Brain microvascular endothelial cell (primary cell): Measurements from ENCODE around the gene GNPAT.

ENCODE experiments used
- DNase-seq: peaks from one replicate; pipeline ENCODE4 v3.0.0-alpha.2; 2020
- H3K27ac ChIP-seq: fragments of 250-450 bp; sonication (Bioruptor Pico); 2 replicates; pipeline ENCODE4 v1.5.1; 2020; ENCODE audit warnings: mild to moderate bottlenecking, moderate library complexity
- H3K27me3 ChIP-seq: fragments of 250-450 bp; sonication (Bioruptor Pico); replicated peaks from 2 replicates; pipeline ENCODE4 v1.5.1; 2020; ENCODE audit warnings: mild to moderate bottlenecking
- H3K36me3 ChIP-seq: fragments of 250-450 bp; sonication (Bioruptor Pico); replicated peaks from 2 replicates; pipeline ENCODE4 v1.5.1; 2020; ENCODE audit warnings: mild to moderate bottlenecking
- H3K4me3 ChIP-seq: 2 replicates; pipeline ENCODE4 v1.5.1; 2011; ENCODE audit warnings: low read depth, mild to moderate bottlenecking, control low read depth, low read length, moderate library complexity
- in situ Hi-C: cut with HindIII; loops from 2 replicates; pipeline ENCODE4 v1.10.0; 2017; ENCODE audit warnings: low sequenced_read_pairs, low pct_ligation_motif_present
- TF ChIP-seq, protein P1 (sequence below): IDR thresholded peaks from 2 replicates; pipeline ENCODE4 v1.5.1; 2011; ENCODE audit warnings: low read depth, mild to moderate bottlenecking, moderate library complexity, low read length, control low read depth, inconsistent platforms; ENCODE audit errors: missing control alignments

The GNPAT gene

DNA sequence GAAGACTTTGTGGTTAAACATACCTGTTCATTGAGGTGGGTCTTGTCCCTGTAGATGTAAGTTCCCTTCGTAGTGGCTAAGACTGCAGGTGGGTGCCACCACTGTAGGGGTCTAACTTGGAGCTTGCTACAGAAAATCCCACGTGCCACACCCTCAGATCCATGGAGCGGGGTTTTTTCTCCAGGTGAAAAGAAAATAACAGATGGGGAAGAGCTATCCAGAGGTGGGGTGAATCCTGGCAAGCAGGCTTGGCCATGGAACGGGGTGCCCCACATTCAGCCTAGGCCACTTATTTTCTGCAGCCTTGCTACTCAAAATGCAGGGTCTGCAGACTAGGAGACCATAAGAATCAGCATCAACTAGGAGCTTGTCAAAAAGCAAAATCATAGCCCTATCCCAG, 72.6 kb downstream of the GNPAT start:
- TF ChIP-seq, protein P1, sequence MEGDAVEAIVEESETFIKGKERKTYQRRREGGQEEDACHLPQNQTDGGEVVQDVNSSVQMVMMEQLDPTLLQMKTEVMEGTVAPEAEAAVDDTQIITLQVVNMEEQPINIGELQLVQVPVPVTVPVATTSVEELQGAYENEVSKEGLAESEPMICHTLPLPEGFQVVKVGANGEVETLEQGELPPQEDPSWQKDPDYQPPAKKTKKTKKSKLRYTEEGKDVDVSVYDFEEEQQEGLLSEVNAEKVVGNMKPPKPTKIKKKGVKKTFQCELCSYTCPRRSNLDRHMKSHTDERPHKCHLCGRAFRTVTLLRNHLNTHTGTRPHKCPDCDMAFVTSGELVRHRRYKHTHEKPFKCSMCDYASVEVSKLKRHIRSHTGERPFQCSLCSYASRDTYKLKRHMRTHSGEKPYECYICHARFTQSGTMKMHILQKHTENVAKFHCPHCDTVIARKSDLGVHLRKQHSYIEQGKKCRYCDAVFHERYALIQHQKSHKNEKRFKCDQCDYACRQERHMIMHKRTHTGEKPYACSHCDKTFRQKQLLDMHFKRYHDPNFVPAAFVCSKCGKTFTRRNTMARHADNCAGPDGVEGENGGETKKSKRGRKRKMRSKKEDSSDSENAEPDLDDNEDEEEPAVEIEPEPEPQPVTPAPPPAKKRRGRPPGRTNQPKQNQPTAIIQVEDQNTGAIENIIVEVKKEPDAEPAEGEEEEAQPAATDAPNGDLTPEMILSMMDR: no peak
- Histone ChIP-seq H3K36me3 (no peaks in the 10 kb centered on the region), H3K27me3 (no peaks in the 10 kb centered on the region)

DNA sequence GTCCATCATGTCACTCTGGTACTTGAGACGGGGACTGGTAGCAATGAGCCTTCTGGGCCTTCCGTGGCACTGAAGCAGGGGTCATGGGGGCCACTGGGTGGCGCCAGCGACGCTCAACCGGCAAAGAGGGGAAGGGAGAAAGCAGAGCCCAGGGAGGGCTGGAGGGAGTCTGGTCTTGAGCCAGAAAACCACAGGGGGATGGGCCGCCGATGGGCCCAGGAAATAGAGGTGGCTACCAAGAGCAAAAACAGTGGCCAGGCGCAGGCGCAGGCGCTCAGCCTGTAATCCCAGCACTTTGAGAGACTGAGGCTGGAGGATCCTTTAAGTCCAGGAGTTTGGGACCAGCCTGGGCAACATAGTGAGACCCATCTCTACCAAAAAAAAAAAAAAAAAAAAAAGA, 74.9 kb downstream of the GNPAT start:
- Histone ChIP-seq H3K4me3 (no peak overlapping the region), H3K27ac (no peak overlapping the region), H3K36me3 (no peaks in the 10 kb centered on the region), H3K27me3 (no peaks in the 10 kb centered on the region)
- DNase-seq: no peak
- TF ChIP-seq, protein P1: peak; percentile 72
- in situ Hi-C loops: no loop called here

More for the DNA sequence above, 72.6 kb downstream of the GNPAT start:
- no peak overlapping the region for H3K27ac ChIP-seq
- no peak for DNase-seq
- in situ Hi-C loops: no loop called here
- H3K4me3 ChIP-seq: no peak overlapping the region

DNA sequence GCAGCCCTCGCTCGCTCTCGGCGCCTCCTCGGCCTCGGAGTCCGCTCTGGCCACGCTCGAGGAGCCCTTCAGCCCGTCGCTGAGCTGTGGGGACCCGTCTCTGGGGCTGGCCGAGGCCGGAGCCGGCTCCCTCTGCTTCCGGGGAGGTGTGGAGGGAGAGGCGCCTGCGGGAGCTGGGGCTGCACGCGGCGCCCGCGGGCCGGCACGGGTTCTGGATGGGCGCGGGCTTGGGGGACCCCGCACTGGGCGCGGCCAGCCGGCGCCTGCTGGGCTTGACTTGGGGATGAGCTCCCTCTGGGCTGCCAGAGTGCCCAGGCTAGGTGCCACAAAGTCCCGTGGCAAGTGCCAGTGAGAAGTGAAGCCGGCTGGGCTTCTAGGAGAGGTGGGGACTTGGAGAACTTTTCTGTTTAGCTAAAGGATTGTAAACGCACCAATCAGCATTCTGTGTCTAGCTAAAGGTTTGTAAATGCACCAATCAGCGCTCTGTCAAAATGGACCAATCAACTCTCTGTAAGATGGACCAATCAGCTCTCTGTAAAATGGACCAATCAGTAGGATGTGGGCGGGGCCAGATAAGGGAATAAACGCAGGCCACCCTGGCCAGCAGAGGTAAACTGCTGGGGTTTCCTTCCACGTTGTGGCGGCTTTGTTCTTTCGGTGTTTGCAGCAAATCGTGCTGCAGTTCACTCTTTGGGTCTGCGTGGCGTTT, 76.4 kb downstream of the GNPAT start:
- TF ChIP-seq, protein P1: no peak
- H3K27me3 ChIP-seq: no peaks in the 10 kb centered on the region
- DNase-seq: no peak
- H3K4me3 ChIP-seq: no peak overlapping the region
- H3K36me3 ChIP-seq: no peaks in the 10 kb centered on the region
- no peak overlapping the region for H3K27ac ChIP-seq
- in situ Hi-C loops: no loop called here

DNA sequence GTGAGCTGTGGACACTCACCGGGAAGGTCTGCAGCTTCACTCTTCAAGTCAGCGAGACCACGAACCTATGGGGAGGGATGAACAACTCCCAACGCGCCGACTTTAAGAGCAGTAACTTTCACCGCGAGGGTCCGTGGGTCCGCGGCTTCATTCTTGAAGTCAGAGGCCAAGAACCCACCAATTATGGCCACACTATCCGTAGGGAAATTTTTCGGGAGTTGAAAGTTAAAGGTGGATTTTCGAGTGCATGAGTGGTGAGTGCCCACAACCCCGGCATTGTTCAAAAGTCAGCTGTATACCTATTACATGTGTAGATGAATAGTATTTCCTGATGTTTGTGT, 77.0 kb downstream of the GNPAT start:
- no peak for DNase-seq
- H3K27me3 ChIP-seq: no peaks in the 10 kb centered on the region
- H3K27ac ChIP-seq: no peak overlapping the region
- no peaks in the 10 kb centered on the region for H3K36me3 ChIP-seq
- TF ChIP-seq, protein P1: no peak
- in situ Hi-C loops: no loop called here
- H3K4me3 ChIP-seq: no peak overlapping the region

DNA sequence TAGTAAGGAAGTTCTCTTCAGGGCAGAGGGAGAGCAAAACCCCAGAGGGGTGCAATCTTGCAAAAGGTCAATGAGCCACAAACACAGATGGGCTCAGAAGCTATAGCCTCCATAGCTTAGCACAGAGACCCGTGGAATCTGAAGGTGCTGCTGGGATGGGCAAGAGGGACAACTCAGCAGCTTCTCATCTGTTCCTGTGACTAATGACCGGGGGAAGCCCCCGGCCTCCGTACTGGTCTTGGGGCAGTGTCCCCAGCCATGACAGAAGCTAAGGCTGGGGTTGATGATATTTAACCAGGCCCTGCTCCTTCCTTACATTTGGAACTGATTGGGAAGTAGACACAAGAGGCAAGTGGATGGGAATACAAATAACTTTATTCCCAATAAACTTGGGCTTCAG, 77.6 kb downstream of the GNPAT start:
- in situ Hi-C loops: no loop called here
- TF ChIP-seq, protein P1: no peak
- no peak overlapping the region for H3K4me3 ChIP-seq
- no peak for DNase-seq
- H3K27me3 ChIP-seq: no peaks in the 10 kb centered on the region
- H3K27ac ChIP-seq: no peak overlapping the region
- H3K36me3 ChIP-seq: no peaks in the 10 kb centered on the region

DNA sequence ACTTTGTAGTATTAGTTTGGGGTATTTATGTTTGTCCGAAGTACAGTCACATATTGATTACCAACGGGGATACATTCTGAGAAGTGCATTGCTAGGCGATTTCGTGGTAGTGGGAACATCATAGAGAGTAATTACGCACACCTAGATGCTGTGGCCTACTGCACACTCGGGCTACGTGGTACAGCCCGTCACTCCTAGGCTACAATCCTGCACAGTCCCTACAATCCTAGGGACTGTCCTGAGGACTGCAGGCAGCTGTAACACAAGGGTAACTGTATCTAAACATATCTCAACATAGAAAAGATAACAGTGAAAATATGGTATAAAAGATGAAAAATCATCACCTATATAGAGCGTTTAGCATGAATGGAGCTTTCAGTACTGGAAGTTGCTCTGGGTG, 78.1 kb downstream of the GNPAT start:
- in situ Hi-C loops: no loop called here
- DNase-seq: no peak
- Histone ChIP-seq H3K27me3 (no peaks in the 10 kb centered on the region), H3K4me3 (no peak overlapping the region), H3K27ac (no peak overlapping the region), H3K36me3 (no peaks in the 10 kb centered on the region)
- TF ChIP-seq, protein P1: no peak
